NCI-H2196 treated with DMSO at 0.1 percent for 48 hours (cell line): ENCODE measurements around the gene RBM38.

Source experiments
- DNase-seq: peaks from one replicate; lab custom pipeline; 2025; ENCODE audit not compliant: unreplicated experiment; lab: John Stamatoyannopoulos, UW

RBM38 gene

GRCh38 chr20:57433657-57434389, 42.6 kb downstream of the RBM38 start:
- DNase-seq, result no peak

- no peak for DNase-seq
These were observed 43.1 kb downstream of the RBM38 start for GRCh38 chr20:57434390-57434700.

- DNase-seq, result no peak
These were observed 43.9 kb downstream of the RBM38 start for GRCh38 chr20:57435105-57435497.

- peak; percentile 94 for DNase-seq
These were observed 44.5 kb downstream of the RBM38 start for GRCh38 chr20:57435498-57436222.

GRCh38 chr20:57436223-57436545, 45.0 kb downstream of the RBM38 start:
- no peak for DNase-seq

GRCh38 chr20:57437267-57437666, 46.1 kb downstream of the RBM38 start:
- no peak for DNase-seq

GRCh38 chr20:57437672-57438330, 46.6 kb downstream of the RBM38 start:
- peak; percentile 76 for DNase-seq

GRCh38 chr20:57438552-57438951, 47.4 kb downstream of the RBM38 start:
- DNase-seq, result peak; percentile 46

GRCh38 chr20:57439432-57439831, 48.2 kb downstream of the RBM38 start:
- peak; percentile 94 for DNase-seq

- no peak for DNase-seq
These were observed 48.8 kb downstream of the RBM38 start for GRCh38 chr20:57439993-57440392.

GRCh38 chr20:57440678-57441509, 49.7 kb downstream of the RBM38 start:
- peak; percentile 69 for DNase-seq

GRCh38 chr20:57441510-57442154, 50.4 kb downstream of the RBM38 start:
- no peak for DNase-seq

- no peak for DNase-seq
These were observed 51.1 kb downstream of the RBM38 start for GRCh38 chr20:57442158-57442887.

- no peak for DNase-seq
These were observed 51.7 kb downstream of the RBM38 start for GRCh38 chr20:57442888-57443239.

- no peak for DNase-seq
These were observed 52.4 kb downstream of the RBM38 start for GRCh38 chr20:57443349-57444265.

- DNase-seq, result no peak
These were observed 53.3 kb downstream of the RBM38 start for GRCh38 chr20:57444394-57445048.

- DNase-seq, result no peak
These were observed 54.1 kb downstream of the RBM38 start for GRCh38 chr20:57445298-57445697.

GRCh38 chr20:57445774-57446173, 54.6 kb downstream of the RBM38 start:
- no peak for DNase-seq
